Embryonic facial prominence (tissue), 1 donor: ENCODE results near the gene ARID3A.
"Not testable (repeated sequence)": the region's sequence is repeated elsewhere in the genome, so short reads cannot be mapped to it uniquely, and the experiment has no call there.

Experiments used
- DNase-seq: peaks from one replicate; pipeline ENCODE4 v3.0.0-alpha.2; 2016; ENCODE audit errors: extremely low spot score

Gene ARID3A

DNA sequence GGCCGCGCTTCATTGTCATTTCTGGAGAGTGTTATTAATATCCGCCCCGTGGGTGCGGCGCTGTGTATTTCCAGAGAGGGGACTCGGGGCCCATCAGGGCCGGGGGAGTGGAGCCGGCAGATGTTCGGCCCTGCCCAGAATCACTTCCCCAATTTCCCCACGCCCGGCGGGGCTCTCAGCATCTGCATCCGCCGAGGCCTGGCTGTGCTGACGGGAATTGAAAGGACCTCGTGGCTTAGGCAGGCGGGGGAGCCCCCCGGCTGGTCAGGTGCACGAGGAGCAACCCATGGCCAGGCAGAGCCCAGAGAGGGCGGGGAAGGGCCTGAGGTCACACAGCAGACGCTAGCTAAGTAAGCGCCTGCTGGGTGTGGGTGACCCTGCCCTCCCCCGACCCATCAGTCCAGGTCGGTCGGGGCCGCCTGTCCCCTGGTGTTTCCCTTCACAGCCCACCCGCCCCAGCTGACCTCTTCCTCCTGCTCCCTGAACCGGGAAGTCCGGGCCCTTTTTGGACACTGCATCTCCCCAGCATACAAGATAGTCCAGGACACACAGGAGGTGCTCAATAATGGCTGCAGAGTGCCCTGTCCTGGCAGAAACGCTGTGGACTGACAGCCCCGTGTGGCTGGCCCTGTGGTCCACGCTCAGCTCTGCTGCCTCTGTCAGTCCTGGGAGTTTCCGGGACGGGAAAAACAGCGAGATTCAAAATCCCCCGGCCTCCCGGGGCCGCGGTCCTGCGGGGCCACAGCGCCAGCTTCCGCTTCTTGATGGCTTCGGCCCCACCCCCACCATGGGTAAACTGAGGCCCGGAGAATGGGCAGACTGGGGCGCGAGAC is 22.1 kb downstream of the ARID3A start:
- DNase-seq, result no peak

DNA sequence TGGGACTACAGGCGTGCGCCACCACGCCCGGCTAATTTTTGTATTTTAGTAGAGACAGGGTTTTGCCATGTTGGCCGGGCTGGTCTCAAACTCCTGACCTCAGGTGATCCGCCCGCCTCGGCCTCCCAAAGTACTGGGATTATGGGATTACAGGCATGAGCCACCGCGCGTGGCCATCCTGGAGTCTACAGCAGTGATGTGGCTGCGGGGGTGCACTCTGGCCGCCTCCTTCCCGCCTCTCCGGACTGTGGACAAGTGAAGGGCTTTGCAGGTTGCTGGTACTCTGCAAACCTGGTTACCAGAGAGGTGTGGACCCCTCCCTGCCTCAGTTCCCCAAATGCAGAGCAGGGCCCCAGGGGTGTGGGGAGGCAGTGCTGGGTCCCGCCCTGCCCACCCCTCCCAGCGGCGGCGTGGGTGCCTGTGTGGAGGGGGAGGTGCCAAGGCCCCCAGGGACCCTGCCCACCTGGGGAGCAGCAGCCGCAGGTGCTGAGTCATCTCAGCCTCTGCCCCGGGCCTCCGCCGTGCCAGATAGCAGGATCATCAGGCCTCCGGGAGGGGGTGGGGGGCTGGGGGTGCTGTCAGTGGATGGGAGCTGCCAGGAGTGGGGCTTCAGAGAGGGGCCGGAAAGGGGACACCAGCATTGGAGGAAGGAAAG is 23.1 kb downstream of the ARID3A start:
- DNase-seq, result no peak

DNA sequence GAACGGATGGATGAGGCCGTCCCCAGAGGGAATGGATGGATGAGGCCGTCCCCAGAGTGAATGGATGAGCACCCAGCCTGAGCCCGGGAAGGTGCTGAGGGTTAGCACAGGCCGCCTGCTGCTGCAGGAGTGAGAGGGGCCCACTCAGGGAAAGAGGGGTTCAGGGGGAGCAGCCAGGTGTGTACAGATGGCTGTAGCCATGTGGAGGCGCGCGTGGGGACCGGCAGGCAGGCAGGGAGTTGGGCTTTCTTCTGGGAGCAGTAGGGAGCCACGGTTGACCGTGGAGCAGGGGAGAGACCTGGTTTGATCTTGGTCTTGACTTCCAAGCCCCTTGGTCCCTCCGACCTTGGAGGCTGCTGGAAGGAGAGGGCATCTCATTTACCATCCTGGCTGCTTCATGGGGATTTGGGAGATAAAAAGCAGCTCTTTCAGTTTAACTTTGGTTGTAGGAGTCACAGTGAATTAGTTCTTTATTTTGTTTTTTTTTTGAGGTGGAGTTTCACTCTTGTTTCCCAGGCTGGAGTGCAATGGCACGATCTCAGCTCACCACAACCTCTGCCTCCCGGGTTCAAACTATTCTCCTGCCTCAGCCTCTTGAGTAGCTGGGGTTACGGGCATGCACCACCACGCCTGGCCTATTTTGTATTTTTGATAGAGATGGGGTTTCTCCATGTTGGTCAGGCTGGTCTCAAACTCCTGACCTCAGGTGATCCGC is 24.7 kb downstream of the ARID3A start:
- no peak for DNase-seq

DNA sequence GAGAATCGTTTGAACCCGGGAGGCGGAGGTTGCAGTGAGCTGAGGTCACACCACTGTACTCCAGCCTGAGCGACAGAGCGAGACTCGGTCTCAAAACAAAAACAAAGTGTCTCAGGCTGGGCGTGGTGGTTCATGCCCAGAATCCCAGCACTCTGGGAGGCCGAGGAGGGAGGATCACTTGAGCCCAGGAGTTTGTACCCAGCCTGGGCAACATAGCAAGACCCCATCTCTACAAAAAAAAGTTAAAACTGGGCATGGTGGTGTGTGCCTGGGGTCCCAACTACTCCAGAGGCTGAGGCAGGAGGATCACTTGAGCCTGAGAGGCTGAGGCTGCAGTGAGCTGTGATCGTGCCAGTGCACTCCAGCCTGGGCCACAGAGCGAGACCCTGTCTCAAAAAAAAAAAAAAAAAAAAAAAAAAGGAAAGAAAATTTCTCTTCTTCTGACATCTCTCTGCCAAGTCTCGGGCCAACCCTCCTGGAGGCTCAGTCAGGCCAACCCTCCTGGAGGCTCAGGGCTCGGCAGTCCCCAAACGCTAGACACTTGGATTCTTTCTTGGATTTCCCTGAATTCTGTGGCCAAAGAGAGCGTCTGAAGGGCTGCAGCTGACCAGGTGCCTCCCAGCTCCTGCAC is 26.3 kb downstream of the ARID3A start:
- DNase-seq, result no peak

DNA sequence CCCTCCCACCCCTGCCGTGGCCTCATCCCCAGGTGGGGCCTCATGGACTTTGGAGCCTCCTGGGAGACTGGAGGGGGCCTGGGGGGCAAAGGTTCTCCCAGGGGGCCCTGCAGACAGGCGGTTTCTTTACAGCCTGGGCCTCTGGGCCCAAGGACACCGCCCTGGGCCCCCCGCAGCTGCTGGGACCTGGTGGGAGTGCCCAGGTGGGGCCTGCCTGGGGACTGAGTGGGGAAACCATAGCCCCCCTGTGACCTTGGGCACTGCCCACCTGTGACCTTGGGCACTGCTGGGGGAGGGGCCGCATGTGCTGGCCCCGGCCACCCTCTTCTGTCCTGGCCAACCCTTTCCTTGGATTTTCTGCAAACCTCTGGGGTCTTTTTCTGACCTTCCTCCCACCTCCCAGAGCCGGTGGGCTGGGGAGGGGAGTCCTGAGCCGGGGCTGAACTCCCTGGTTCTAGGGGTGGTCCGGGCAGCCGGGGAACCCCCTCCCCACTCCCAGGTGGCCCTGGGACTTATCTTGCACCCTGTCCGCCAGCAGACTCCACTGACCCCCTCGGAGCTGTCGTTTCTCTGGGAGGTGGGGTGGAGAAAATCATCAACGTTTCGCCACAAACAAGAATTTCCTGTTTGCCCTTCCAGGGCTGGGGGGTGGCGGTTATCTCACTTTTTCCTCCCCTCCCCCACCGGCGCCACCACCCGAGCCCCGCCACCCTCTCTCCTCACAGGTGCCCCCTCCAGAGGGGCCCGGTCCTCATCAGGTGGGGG is 27.0 kb downstream of the ARID3A start:
- no peak for DNase-seq

DNA sequence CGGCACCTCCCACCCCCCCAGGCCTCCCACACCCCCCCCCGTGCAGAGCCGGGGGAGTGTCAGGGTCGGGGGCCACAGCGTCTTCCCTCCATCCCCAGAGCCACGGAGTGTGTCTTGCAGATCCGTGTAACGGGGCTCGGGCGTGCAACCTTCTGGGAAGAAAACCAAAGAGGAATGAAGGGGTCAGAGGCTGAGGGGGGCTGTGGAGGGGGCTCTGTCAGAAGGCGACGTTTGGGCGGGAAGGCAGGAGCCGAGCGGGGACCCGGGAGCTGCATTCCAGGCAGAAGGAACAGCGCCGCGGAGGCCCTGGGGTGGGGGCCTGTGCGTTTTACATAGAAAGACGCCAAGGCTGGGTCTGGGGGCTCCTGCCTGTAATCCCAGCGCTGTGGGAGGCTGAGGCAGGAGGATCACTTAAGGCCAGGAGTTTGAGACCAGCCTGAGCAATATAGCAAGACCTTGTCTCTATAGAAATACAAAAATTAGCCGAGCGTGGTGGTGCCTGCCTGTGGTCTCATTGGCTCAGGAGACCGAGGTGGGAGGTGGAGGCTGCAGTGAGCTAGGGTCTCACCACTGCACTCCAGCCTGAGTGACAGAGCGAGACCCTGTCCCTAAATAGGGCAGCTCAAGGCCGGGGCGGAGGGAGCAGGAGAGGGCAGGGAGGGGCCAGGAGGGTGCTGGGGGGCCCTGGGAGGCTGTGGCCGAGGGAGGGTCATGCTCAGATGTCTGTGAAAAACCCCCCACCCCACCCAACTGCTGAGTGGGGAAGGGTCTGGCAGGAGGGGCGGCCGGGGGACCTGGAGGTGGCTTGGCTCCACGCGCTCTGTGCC is 27.8 kb downstream of the ARID3A start:
- no peak for DNase-seq

DNA sequence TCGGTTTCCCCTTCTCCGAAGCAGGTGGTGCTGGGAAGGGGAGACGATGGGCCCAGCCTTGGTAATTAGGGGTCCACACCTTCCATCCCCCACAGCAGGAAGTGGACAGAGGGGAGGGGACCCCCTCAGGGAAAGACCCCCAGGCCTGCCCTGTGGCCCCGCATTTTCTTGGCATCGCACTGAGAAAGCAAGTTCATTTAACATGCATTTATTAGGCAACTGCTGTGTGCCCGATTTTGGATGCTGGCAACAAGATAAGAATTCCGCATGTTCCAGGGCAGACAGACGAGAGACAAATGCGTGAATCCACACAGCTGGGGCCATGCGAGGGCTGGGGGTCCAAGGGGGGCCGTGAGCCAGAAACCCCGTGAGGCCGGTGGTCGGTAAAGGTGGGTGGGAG is 28.4 kb downstream of the ARID3A start:
- no peak for DNase-seq

DNA sequence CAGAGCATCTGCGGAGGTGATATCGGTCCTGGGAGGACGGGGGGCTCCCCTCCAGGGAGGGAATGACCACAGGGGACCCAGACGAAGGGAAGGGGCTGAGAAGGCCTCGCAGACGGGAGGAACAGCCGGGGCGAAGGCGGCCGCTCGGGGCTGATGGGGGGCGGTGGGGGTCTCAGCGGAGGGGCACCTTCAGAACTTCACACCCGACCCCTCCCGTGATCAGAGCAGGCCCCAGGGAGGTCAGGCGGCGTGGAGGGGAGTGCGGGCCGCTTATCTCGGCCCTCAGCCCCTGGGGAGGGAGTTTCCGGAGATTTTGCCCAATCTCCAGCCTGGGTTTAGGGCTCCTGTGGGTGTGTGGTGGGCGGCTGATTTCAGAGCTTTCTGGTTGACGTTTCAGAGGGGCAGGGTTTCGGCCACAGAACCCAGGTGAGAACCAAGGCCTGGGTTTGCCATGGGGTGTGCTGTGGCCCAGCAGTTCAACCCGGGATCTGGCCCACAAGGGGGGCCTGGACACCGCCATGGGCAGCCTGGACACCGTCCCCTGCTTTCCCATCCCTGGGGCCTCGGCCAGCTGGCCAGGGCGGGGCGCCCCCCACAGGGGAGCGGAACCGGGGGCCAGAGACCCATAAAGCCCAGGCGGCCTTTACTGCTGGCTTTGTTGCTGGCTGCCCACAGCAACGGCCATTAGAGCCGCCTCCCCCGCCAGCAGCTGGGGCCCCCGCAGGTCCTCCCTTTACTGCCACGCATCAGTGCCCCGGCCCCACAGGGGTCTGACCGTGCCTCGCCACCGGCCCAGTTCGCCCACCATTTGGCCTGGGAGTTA is 29.0 kb downstream of the ARID3A start:
- no peak for DNase-seq

DNA sequence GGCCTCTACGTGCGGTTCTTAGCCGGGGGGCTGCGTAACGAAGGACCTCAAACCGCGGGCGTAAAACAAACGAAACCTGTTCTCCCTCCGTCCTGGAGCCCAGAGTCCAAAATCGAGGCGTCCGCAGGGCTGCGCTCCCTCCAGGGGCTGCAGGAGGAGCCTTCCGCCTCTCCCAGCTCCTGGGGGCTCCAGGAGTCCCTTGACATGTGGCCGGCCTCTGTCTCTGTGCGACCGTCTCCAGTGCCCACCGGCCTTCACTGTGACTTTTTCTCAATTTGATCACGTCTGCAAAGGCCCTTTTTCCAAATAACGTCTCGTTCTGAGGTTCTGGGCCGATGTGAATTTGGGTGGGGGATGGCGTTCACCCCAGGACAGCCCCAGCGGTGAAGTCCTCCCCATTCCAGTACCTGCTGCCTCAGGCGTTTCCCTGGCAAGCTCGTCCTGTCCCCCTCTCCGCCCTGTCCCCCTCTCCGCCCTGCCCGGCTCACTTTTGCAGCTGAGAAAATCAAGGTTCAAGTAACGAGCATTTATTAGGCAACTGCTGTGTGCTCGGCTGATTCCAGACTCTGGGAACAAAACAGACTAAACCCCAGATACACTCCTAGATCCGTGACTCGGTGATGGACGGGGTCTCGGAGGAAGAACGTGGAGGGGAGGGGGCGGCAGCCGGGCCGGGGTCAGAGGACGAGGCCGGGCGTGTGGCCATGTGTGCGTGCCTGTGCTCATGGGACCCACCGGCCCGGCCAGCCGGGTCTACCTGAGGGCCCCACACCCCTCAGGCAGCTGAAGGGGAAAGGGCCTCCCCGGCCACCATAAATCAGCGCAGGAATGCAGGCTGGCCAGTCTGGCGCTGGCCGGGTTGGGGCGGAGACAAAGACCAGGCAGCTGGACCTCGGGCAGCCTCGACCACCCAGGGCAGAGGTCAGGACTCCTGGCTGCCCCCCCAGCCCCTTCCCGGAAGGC is 30.2 kb downstream of the ARID3A start:
- no peak for DNase-seq

DNA sequence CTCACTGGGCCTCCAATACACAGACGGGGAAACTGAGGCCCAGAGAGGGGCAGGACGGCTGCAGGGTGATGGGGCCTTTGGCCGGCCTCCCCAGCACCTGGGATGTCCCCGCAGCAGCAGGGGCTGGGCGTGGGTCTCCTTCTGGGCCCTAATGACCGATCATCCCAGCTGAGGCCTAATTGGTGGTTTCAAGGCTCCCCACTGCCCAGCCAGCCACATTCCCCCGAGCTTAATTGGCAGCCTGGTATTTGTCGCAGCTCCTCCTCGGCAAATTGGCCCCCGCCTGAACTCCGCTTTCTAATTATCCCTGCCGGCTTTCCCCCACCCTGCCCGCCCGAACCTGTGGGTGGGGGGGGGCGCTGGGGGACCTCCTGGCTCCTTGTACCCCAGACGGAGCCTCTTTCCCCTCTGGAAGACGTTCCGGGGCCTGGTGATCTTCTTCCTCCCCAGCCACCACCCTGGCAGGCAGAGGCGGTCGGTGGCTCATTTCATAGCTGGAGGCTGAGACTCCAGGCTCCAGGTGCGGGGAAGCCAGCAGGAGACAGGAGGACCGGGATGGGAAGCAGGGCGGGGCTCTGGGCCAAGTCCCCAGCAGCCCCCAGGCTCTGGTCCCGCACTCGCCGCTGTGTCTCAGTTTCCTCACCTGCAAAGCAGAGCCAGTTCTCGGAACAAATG is 31.1 kb downstream of the ARID3A start:
- no peak for DNase-seq

DNA sequence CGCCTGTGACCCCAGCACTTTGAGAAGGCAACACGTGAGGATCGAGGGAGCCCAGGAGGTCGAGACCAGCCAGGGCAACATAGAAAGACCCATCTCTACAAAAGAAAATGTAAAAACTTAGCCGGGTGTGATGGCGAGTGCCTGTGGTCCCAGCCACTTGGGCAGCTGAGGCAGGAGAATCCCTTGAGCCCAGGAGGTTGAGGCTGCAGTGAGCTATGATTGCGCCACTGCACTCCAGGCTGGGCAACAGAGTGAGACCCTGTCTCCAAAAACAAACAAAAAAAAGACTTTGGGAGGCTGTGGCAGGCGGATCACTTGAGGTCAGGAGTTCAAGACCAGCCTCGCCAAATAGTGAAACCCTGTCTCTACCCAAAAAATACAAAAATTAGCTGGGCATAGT is 31.7 kb downstream of the ARID3A start:
- DNase-seq, result not testable (repeated sequence)

DNA sequence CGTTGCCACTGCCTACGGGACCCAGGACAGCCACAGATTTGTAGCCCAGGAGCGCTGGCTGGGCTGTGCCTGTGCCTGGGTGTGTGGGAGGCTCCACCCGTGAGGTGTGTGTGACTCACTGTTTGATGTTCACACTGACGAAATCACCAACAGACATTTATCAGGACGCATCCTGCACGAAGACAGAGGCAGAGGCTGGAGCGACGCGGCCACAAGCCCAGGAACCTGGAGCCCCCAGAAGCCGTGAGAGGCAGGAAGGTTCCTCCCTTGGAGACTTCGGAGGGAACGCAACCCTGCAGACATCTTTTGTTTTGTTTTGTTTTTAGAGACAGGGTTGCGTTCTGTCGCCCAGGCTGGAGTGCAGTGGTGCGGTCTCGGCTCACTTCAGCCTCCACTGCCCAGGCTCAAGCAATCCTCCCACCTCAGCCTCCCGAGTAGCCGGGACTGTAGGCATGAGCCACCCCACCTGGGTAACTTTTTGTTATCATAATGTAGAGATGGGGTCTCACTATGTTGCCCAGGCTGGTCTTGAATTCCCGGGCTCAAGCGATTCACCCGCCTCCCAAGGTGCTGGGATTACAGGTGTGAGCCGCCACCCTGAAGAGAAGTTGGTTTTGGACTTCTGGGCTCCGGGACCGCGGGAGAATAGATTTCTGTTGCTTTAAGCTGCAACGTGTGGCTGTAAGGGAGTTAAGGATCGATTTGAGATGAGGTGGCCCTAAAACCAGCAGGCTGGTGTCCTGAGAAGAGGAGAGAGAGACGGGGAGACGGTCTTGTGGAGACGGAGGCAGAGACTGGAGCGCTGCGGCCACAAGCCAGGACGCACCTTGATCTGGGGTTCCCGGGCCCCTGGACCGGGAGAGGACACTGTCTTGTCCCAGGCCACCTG is 33.4 kb downstream of the ARID3A start:
- DNase-seq, result no peak

DNA sequence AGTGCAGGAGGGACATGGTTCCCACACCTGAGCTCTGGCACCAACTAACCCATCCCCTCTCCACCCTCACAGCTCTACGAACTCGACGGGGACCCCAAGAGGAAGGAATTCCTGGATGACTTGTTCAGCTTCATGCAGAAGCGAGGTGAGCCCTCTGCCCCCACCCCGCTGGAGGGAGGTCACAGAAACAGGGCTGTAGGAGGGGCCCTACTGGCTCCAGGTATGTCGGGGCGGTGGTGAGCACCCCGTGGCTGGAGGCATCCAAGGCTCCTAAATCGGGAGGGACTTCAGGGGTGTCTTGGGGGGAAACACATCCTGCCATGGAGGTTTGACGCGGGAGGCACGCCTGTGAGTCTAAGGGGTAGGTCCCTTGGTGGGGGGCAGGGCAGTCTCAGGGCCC is 34.2 kb downstream of the ARID3A start:
- no peak for DNase-seq

DNA sequence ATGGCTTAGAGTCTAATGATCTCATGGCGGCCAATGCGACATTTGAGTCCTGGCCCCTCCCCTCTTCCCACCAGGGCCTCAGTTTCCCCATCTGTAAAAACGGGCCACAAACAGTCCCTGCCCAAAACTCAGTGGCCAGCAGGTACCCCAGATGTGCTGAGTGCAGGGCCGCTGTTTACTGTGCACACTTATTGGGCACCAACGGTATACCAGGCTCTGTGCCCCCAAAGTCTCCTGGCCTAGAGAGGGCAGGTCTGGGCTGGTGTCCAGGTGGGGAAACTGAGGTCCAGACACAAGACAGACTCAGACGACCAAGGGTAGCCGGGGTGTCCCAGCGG is 34.7 kb downstream of the ARID3A start:
- DNase-seq, result no peak

DNA sequence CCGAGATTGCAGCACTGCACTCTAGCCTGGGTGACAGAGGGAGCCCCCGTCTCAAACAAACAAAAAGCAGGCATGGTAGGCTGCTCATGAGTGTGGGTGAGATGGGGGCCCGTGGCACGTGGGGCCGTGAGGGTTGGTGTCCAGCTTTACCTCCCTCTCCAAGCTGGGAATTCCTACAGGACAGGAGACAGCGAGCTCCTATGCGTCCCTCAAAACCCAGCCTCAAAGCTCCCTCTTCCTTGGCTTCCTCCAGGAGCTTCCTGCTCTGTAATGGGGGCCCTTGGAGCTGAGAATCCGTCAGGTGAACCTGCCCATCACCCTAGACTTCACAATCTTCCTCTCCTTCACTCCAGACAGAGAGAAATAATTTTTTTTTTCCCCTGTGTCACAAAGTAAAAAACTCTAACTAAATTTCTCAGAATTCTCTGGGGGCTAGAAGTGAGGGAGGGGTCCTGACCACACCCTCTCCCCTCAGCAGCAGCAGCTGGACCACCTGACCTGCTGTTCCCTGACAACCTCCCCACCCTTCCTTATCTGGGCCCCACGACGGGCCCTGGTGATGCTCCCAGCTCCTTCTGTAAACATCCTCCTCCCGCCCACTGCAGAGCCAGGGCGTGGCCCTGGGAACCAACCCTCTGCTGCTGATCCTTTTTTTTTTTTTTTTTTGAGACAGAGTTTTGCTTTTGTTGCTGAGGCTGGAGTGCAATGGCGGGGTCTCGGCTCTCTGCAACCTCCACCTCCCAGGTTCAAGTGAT is 36.2 kb downstream of the ARID3A start:
- no peak for DNase-seq

DNA sequence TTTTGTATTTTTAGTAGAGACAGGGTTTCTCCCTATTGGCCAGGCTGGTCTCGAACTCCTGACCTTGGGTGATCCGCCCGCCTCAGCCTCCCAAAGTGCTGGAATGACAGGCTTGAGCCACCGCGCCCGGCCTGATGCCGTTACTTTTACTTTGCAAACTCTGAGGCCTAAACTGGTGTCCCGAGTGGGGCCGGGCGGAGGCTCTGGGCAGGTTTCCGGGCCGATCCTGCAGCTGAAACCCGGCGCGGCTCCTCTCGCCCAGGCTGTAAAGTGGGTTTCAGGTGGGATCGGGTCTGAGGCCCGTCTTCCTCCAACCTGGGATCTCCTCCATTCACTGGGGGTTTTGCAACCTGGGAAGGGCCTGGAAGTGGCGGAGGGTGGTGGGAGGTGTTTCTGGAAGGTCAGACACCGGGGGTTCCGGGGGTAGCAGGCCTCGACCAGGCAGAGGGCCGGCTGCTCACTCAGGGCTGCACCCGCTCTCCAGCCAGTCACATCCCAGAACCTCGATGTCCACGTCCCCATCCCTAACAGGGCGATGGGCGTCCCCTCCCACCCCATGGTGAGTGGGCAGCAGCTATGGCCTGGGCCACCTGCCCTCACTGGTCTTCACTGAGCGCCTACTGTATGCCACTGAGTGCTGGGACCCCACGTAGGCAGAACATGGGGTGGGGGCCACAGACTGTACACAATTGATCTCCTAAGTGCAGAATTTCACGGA is 37.0 kb downstream of the ARID3A start:
- DNase-seq, result no peak
